Measurements from ENCODE around the gene LIX1.

- no peak for TF ChIP-seq CTCF (IDR thresholded peaks at IDR 0.05)
- TF ChIP-seq EP300 (IDR thresholded peaks at IDR 0.05): no peak
- TF ChIP-seq POLR2A (IDR thresholded peaks at IDR 0.05): no peak
Measured at GRCh38 chr5:97157689-97158088, 15.3 kb upstream of the LIX1 start.
